ENCODE data around the gene DPP4. TPM values are rescaled to one million over a fixed set of nuclear protein-coding genes. Genes with fewer than 3 reads are reported as not detected.

The DPP4 gene
- total RNA-seq, 4 donors from 2014 or later = 3.2 to 6.4 (median 5.1) TPM

GRCh38 chr2:162029287-162029901 is 44.6 kb downstream of the DPP4 start:
- DNase-seq (ENCODE audit: low spot score in 2 of 2) = peak; percentile 49 to 86
- TF ChIP-seq CTCF (IDR thresholded peaks at IDR 0.05) (no peak), POLR2A (IDR thresholded peaks at IDR 0.05) (no peak)
- no peak overlapping the region for H3K4me3 ChIP-seq (ENCODE audit: low read depth, poor library complexity, severe bottlenecking)
- 26 to 36% methylated on average over 9 of the region's 9 CpGs for WGBS, 2 donors
- intact Hi-C loops (cut with DNase I; ENCODE audit: low total_unique reads) = no loop called here

- no peak for DNase-seq (ENCODE audit: low spot score in 2 of 2)
- H3K4me3 ChIP-seq (ENCODE audit: low read depth, poor library complexity, severe bottlenecking) = no peak overlapping the region
- WGBS, 2 donors = 45 to 52% methylated on average over 4 of the region's 4 CpGs
- intact Hi-C loops (cut with DNase I; ENCODE audit: low total_unique reads) = no loop called here
- TF ChIP-seq POLR2A (IDR thresholded peaks at IDR 0.05) (no peak), CTCF (IDR thresholded peaks at IDR 0.05) (no peak)
These were observed 45.5 kb downstream of the DPP4 start for GRCh38 chr2:162028511-162028910.

GRCh38 chr2:162025121-162025911 is 48.7 kb downstream of the DPP4 start:
- no peak for TF ChIP-seq CTCF (IDR thresholded peaks at IDR 0.05)
- no peak for TF ChIP-seq POLR2A (IDR thresholded peaks at IDR 0.05)
- WGBS, 2 donors = 74 to 78% methylated on average over 6 of the region's 6 CpGs
- no peak overlapping the region for H3K4me3 ChIP-seq (ENCODE audit: low read depth, poor library complexity, severe bottlenecking)
- no peak for DNase-seq (ENCODE audit: low spot score in 2 of 2)
- intact Hi-C loops (cut with DNase I; ENCODE audit: low total_unique reads) = no loop called here

GRCh38 chr2:162022290-162022945 is 51.6 kb downstream of the DPP4 start:
- H3K4me3 ChIP-seq (ENCODE audit: low read depth, poor library complexity, severe bottlenecking) = no peak overlapping the region
- intact Hi-C loops (cut with DNase I; ENCODE audit: low total_unique reads) = no loop called here
- no peak for DNase-seq (ENCODE audit: low spot score in 2 of 2)
- TF ChIP-seq CTCF (IDR thresholded peaks at IDR 0.05) (no peak), POLR2A (IDR thresholded peaks at IDR 0.05) (no peak)
- WGBS, 2 donors = 55 to 57% methylated on average over 3 of the region's 3 CpGs

- no peak for TF ChIP-seq CTCF (IDR thresholded peaks at IDR 0.05)
- TF ChIP-seq POLR2A (IDR thresholded peaks at IDR 0.05) = no peak
- H3K4me3 ChIP-seq (ENCODE audit: low read depth, poor library complexity, severe bottlenecking) = no peak overlapping the region
- DNase-seq (ENCODE audit: low spot score in 2 of 2) = no peak
- WGBS, 2 donors = 81 to 89% methylated on average over 7 of the region's 7 CpGs
- intact Hi-C loops (cut with DNase I; ENCODE audit: low total_unique reads) = no loop called here
These were observed 52.4 kb downstream of the DPP4 start for GRCh38 chr2:162021516-162022058.
